GM12878 (cell line): ENCODE measurements around the gene PFDN4. TPM values are rescaled to one million over a fixed set of nuclear protein-coding genes. Genes with fewer than 3 reads are reported as not detected.

Experiments used
- ATAC-seq: fragments of 200-7000 bp; cut with Tn5 transposase; 3 replicates; pipeline ENCODE4 v1.9.1; 2020; ENCODE audit warnings: mild to moderate bottlenecking, moderate library complexity
- BruUV-seq: library from RNA; stranded (reverse); fragments of 400-500 nt; replicated peaks from 2 replicates; lab custom pipeline; 2021; lab: Mats Ljungman, UMichigan
- CTCF ChIA-PET: fragments of 300-600 bp; sonication (Branson Sonifier 250); formaldehyde crosslinking; extraction: SDS; loops from one replicate; lab custom pipeline; 2021; ENCODE audit warnings: inconsistent platforms; lab: Yijun Ruan, JAX
- POLR2A ChIA-PET: fragments of 350-600 bp; formaldehyde crosslinking; extraction: SDS; loops from one replicate; lab custom pipeline; 2021; ENCODE audit warnings: inconsistent platforms; lab: Charles Lee
- RAD21 ChIA-PET: fragments of 300-600 bp; sonication (Branson Sonifier 250); formaldehyde crosslinking; loops from one replicate; lab custom pipeline; 2023; ENCODE audit warnings: antibody characterized with exemption; ENCODE audit not compliant: unreplicated experiment; lab: Charles Lee
- SMC1A ChIA-PET: fragments of 300-600 bp; sonication (Branson Sonifier 250); formaldehyde crosslinking; loops from one replicate; lab custom pipeline; 2023; ENCODE audit not compliant: unreplicated experiment, uncharacterized antibody; lab: Charles Lee
- DNase-seq: peaks from one replicate; pipeline ENCODE4 v3.0.0-alpha.2; 2011; ENCODE audit warnings: low read depth, low spot score
- FAIRE-seq: peaks from 3 replicates; lab custom pipeline; 2011; peaks lifted over from hg19 to GRCh38; lab: Jason Lieb, UNC
- H2AFZ ChIP-seq: 2 replicates; pipeline ENCODE4 v1.6.0; 2011; ENCODE audit warnings: low read depth, low read length, control low read depth; ENCODE audit not compliant: control insufficient read depth
- H3K27ac ChIP-seq: 2 replicates; pipeline ENCODE4 v1.5.1; 2011; ENCODE audit warnings: control low read depth; ENCODE audit not compliant: control insufficient read depth, insufficient read depth
- H3K27me3 ChIP-seq, 2 experiments: replicated peaks in 1 of 2; 2 replicates each; pipeline versions ENCODE4 v1.6.0 to v1.6.1; 2011; ENCODE audit warnings: low read length in 1 of 2; ENCODE audit not compliant: control insufficient read depth in 2 of 2, insufficient read depth in 2 of 2
- H3K36me3 ChIP-seq, 2 experiments: 2 replicates each; pipeline ENCODE4 v1.5.1; 2011; ENCODE audit warnings: low read length in 1 of 2; ENCODE audit not compliant: control insufficient read depth in 2 of 2, insufficient read depth in 2 of 2
- H3K4me1 ChIP-seq: 2 replicates; pipeline ENCODE4 v1.6.1; 2011; ENCODE audit warnings: mild to moderate bottlenecking, low read length, moderate library complexity, mixed read lengths; ENCODE audit not compliant: control insufficient read depth, insufficient read depth
- H3K4me2 ChIP-seq: 2 replicates; pipeline ENCODE4 v1.6.0; 2011; ENCODE audit warnings: control low read depth; ENCODE audit not compliant: control insufficient read depth, insufficient read depth
- H3K4me3 ChIP-seq: fragments of 200-600 bp; sonication (generic); 2 replicates; pipeline ENCODE4 v1.5.1; 2016
- H3K79me2 ChIP-seq: 2 replicates; pipeline ENCODE4 v1.6.0; 2011; ENCODE audit warnings: low read length; ENCODE audit not compliant: control insufficient read depth, insufficient read depth
- H3K9ac ChIP-seq: 2 replicates; pipeline ENCODE4 v1.8.0; 2011; ENCODE audit warnings: low read length, control low read depth, mixed read lengths; ENCODE audit not compliant: control insufficient read depth, insufficient read depth
- H3K9me3 ChIP-seq: replicated peaks from 3 replicates; pipeline ENCODE4 v1.5.1; 2011; ENCODE audit warnings: mild to moderate bottlenecking, low read length; ENCODE audit not compliant: control insufficient read depth, insufficient read depth
- H4K20me1 ChIP-seq: 2 replicates; pipeline ENCODE4 v1.6.0; 2011; ENCODE audit not compliant: control insufficient read depth, insufficient read depth
- ASH2L ChIP-seq: fragments of 300-600, 200-600 bp; sonication (generic); IDR thresholded peaks from 2 replicates; pipeline ENCODE4 v1.6.1; 2017; ENCODE audit warnings: low read depth, mild to moderate bottlenecking, borderline replicate concordance
- BCL11A ChIP-seq: IDR thresholded peaks from 2 replicates; pipeline ENCODE4 v1.6.1; 2011; ENCODE audit warnings: low read depth, low read length
- BHLHE40 ChIP-seq, 2 experiments: fragments of 450-650 bp in 1 of 2; IDR thresholded peaks; 2 replicates each; pipeline ENCODE4 v1.6.1; 2011 to 2017; ENCODE audit warnings: low read depth in 2 of 2, borderline replicate concordance in 1 of 2, improper control_type of control experiment in 1 of 2, low read length in 1 of 2, mild to moderate bottlenecking in 1 of 2
- ETV6 ChIP-seq, 2 experiments: fragments of 450-650 bp in 1 of 2; IDR thresholded peaks in 1 of 2; conservative IDR thresholded peaks in 1 of 2; 2 replicates each; pipeline ENCODE4 v1.6.1; 2014; ENCODE audit warnings: antibody characterized with exemption in 1 of 2, borderline replicate concordance in 1 of 2, low read depth in 1 of 2, mild to moderate bottlenecking in 1 of 2, moderate library complexity in 1 of 2
- IKZF2 ChIP-seq, 2 experiments: fragments of 450-650 bp; IDR thresholded peaks; 2 replicates each; pipeline ENCODE4 v1.6.1; 2017; ENCODE audit warnings: mild to moderate bottlenecking in 2 of 2, moderate library complexity in 2 of 2
- NFXL1 ChIP-seq: fragments of 450-650 bp; IDR thresholded peaks from 2 replicates; pipeline ENCODE4 v1.6.1; 2017; ENCODE audit warnings: antibody characterized with exemption, mild to moderate bottlenecking, borderline replicate concordance
- RELA ChIP-seq: fragments of 450-650 bp; IDR thresholded peaks from 2 replicates; pipeline ENCODE4 v1.8.0; 2014; ENCODE audit warnings: borderline replicate concordance; ENCODE audit not compliant: partially characterized antibody
- SKIL ChIP-seq: fragments of 450-650 bp; IDR thresholded peaks from 2 replicates; pipeline ENCODE4 v1.6.1; 2017; ENCODE audit warnings: mild to moderate bottlenecking, low read depth, inconsistent platforms; ENCODE audit not compliant: poor library complexity, severe bottlenecking
- TAF1 ChIP-seq: IDR thresholded peaks from 2 replicates; pipeline ENCODE4 v1.6.1; 2011; ENCODE audit warnings: mild to moderate bottlenecking, low read depth, low read length, borderline replicate concordance
- YY1 ChIP-seq: IDR thresholded peaks from 2 replicates; pipeline ENCODE4 v1.6.1; 2011; ENCODE audit warnings: low read depth, mild to moderate bottlenecking, low read length
- WGBS: methylation state at CpG from one replicate; pipeline ENCODE4 v1.1.6; 2016; ENCODE audit warnings: low lambda C conversion rate; ENCODE audit not compliant: insufficient replicate concordance, insufficient coverage; ENCODE audit errors: missing lambda C conversion rate; 5-methylcytosine and 5-hydroxymethylcytosine counted together
- in situ Hi-C: fragments of 300-500 bp; cut with MboI; formaldehyde crosslinking; loops from 9 replicates; pipeline ENCODE4 v1.14.3; 2018; ENCODE audit warnings: mixed read lengths
- intact Hi-C: fragments of 100-400 bp; cut with micrococcal nuclease; formaldehyde crosslinking; loops from one replicate; pipeline ENCODE4 v1.14.2; 2022; ENCODE audit not compliant: unreplicated experiment
- polyA plus RNA-seq, 11 experiments: library from polyadenylated mRNA; depleted of rRNA in 4 of 11; unstranded in 6 of 11; stranded (reverse) in 5 of 11; fragments of >200 nt; fragmentation: Nextera tagmentation in 4 of 11; fragmentation: Illumina TruSeq in 1 of 11; extraction: Ambion mirVana in 4 of 11; extraction: Trizol in 1 of 11; gene quantifications; 1 replicate in 1 of 11; 2 replicates in 10 of 11; pipeline versions ENCODE4 v1.2.1 to v1.2.3, GENCODE V29; 2011 to 2016; ENCODE audit warnings: inconsistent platforms in 2 of 11, missing spikeins in 2 of 11, low read depth in 1 of 11
- total RNA-seq, 4 experiments: library from RNA; depleted of rRNA in 3 of 4; stranded (reverse); fragments of >200 nt in 3 of 4; fragmentation: Illumina TruSeq in 1 of 4; extraction: Trizol in 1 of 4; gene quantifications; 2 replicates each; pipeline versions ENCODE4 v1.2.1 to v1.2.3, GENCODE V29; 2013 to 2021

The PFDN4 gene
- total and polyA plus RNA-seq, 10 of the 15 experiments (the other 5 are each of a cell fraction or from before 2014, with no cell fraction given): 36.9 to 136 (median 82.8) TPM

GRCh38 chr20:54180931-54181330 lies 27.0 kb upstream of the PFDN4 start:
- Histone ChIP-seq H4K20me1 (no peaks in the 10 kb centered on the region), H2AFZ (no peak overlapping the region), H3K27ac (no peak overlapping the region), H3K4me2 (no peak overlapping the region), H3K27me3 (no peaks in the 10 kb centered on the region; a peak in 1 of 4 replicates), H3K9ac (no peak overlapping the region), H3K36me3 (no peaks in the 10 kb centered on the region), H3K79me2 (no peaks in the 10 kb centered on the region), H3K9me3 (no peaks in the 10 kb centered on the region), H3K4me1 (no peaks in the 10 kb centered on the region; the same call in 1 of the 2 replicates), H3K4me3 (no peak overlapping the region)
- BruUV-seq: no TSS peak
- ChIA-PET CTCF (interaction anchor here (2.3 to 3.2 kb wide), 2 partner anchors 16 to 76 kb away, joined by 7 to 26 read pairs; no protein-coding TSS in a partner anchor), RAD21 (no interaction called here), SMC1A (interaction anchor here (1.1 kb wide), 1 partner anchor 76 kb away, joined by 3 read pairs; no protein-coding TSS in a partner anchor), POLR2A (no interaction called here)
- ATAC-seq (no peak), FAIRE-seq (no peak), DNase-seq (no peak)
- no peak for TF ChIP-seq IKZF2 (IDR thresholded peaks at IDR 0.05)
- TF ChIP-seq ETV6 (conservative IDR thresholded peaks at IDR 0.05 in 1 of 2, IDR thresholded peaks at IDR 0.05 in 1 of 2; ENCODE audit: borderline replicate concordance in 1 of 2, low read depth in 1 of 2): 0 out of 4 replicates have a peak, but pooled peaks of 1 of the 2 experiments have one; percentile 37
- peak; percentile 77 for TF ChIP-seq NFXL1
- in situ Hi-C loops: no loop called here
- 43% methylated on average over 1 of the region's 1 CpG for WGBS
- intact Hi-C loops: no loop called here

DNA sequence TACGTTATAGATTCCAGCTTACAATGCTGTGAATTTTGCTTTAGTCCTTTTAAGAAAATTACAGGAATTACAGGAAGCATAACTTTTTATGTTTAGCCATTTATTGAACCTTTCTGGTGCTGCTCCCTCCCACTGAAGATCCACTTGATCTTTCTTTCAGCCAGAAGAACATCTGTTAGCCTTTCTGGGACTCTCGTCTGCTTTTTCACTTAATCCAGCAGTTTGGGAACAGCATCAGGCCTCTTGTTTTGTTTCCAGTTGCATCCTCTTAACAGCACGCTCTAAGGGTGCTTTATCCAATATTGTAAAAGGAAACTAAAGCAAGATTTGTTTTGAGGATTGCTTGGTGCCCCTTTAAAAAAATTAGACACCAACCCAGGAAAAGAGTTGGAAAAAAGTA lies 23.8 kb upstream of the PFDN4 start:
- H4K20me1 ChIP-seq: no peaks in the 10 kb centered on the region
- RAD21 ChIA-PET: no interaction called here
- H3K9ac ChIP-seq: no peak overlapping the region
- no peak for DNase-seq
- no TSS peak for BruUV-seq
- in situ Hi-C loops: no loop called here
- no peak overlapping the region for H3K4me2 ChIP-seq
- 9% methylated on average over 3 of the region's 3 CpGs for WGBS
- no peaks in the 10 kb centered on the region; a peak in 1 of 4 replicates for H3K27me3 ChIP-seq
- no peaks in the 10 kb centered on the region; the same call in 1 of the 2 replicates for H3K4me1 ChIP-seq
- CTCF ChIA-PET: interaction anchor here (0.8 to 2.5 kb wide), 3 partner anchors 13 to 22 kb away, joined by 3 to 9 read pairs (median 3); no protein-coding TSS in a partner anchor
- no peak overlapping the region for H3K4me3 ChIP-seq
- no peaks in the 10 kb centered on the region for H3K9me3 ChIP-seq
- SMC1A ChIA-PET: interaction anchor here (0.6 kb wide), 1 partner anchor 685 kb away, joined by 3 read pairs; no protein-coding TSS in a partner anchor
- intact Hi-C loops: no loop called here
- POLR2A ChIA-PET: interaction anchor here (0.6 kb wide), 1 partner anchor 22 kb away, joined by 3 read pairs; no protein-coding TSS in a partner anchor
- TF ChIP-seq ASH2L: no peak
- no peak for TF ChIP-seq SKIL
- no peak for TF ChIP-seq TAF1
- TF ChIP-seq BHLHE40 (IDR thresholded peaks at IDR 0.05; ENCODE audit: borderline replicate concordance in 1 of 2, low read depth in 2 of 2, low read length in 1 of 2): no peak
- TF ChIP-seq NFXL1: 0 out of 2 replicates have a peak, but pooled peaks have one; percentile 15
- no peak for TF ChIP-seq RELA
- TF ChIP-seq YY1: no peak
- TF ChIP-seq BCL11A: no peak
- TF ChIP-seq, all 136 proteins: peak for 1
- Histone ChIP-seq H3K27ac (no peak overlapping the region), H2AFZ (no peak overlapping the region), H3K79me2 (no peaks in the 10 kb centered on the region), H3K36me3 (no peaks in the 10 kb centered on the region)
- no peak for ATAC-seq
- FAIRE-seq: no peak
